K562 (cell line): ENCODE data around the gene REM2. TPM values are rescaled to one million over a fixed set of nuclear protein-coding genes. Genes with fewer than 3 reads are reported as not detected.

Source experiments
- ARNT ChIP-seq, 2 experiments: fragments of 450-650 bp; IDR thresholded peaks; 2 replicates each; pipeline ENCODE4 v1.6.1; 2016; ENCODE audit warnings: mild to moderate bottlenecking in 1 of 2
- CBFA2T2 ChIP-seq: fragments of 450-650 bp; conservative IDR thresholded peaks from 2 replicates; pipeline ENCODE4 v1.6.1; 2017; ENCODE audit warnings: mild to moderate bottlenecking
- ELF1 ChIP-seq: fragments of 200-800 bp; sonication (Bioruptor generic); IDR thresholded peaks from 2 replicates; pipeline ENCODE4 v1.6.1; 2016; ENCODE audit warnings: missing genetic modification characterization, missing compliant biosample characterization
- GABPA ChIP-seq: fragments of 200-800 bp; sonication (Bioruptor generic); conservative IDR thresholded peaks from 2 replicates; pipeline ENCODE4 v1.6.1; 2016; ENCODE audit warnings: low read depth, missing genetic modification characterization, missing compliant biosample characterization
- GTF2E2 ChIP-seq: fragments of 200-800 bp; sonication (Bioruptor generic); IDR thresholded peaks from 2 replicates; pipeline ENCODE4 v1.6.1; 2016; ENCODE audit warnings: missing genetic modification characterization, missing compliant biosample characterization
- JUND ChIP-seq, 2 experiments: IDR thresholded peaks; 2 replicates in 1 of 2; 3 replicates in 1 of 2; pipeline ENCODE4 v1.6.1; 2011; ENCODE audit warnings: borderline replicate concordance in 2 of 2, low read depth in 2 of 2, low read length in 2 of 2, improper control_type of control experiment in 1 of 2, missing biosample characterization in 1 of 2, missing genetic modification characterization in 1 of 2, missing genetic modification reagents in 1 of 2
- MYC ChIP-seq, 2 experiments: fragments of 250-450 bp in 1 of 2; sonication (Bioruptor Pico) in 1 of 2; IDR thresholded peaks; 2 replicates each; pipeline versions ENCODE4 v1.5.1 to v1.6.1; 2012 to 2021; ENCODE audit warnings: low read depth in 2 of 2, borderline replicate concordance in 1 of 2, improper control_type of control experiment in 1 of 2, low read length in 1 of 2, mild to moderate bottlenecking in 1 of 2, moderate library complexity in 1 of 2
- NFRKB ChIP-seq: fragments of 450-650 bp; IDR thresholded peaks from 2 replicates; pipeline ENCODE4 v1.6.1; 2016; ENCODE audit warnings: low read depth
- NR3C1 ChIP-seq: sonication (generic); formaldehyde crosslinking; IDR thresholded peaks from 2 replicates; pipeline ENCODE4 v1.8.1; 2022; ENCODE audit warnings: missing genetic modification reagents
- TRIM24 ChIP-seq, 2 experiments: fragments of 450-650 bp; IDR thresholded peaks; 2 replicates each; pipeline ENCODE4 v1.6.1; 2016
- ZBTB40 ChIP-seq, 2 experiments: fragments of 450-650 bp in 1 of 2; sonication (generic) in 1 of 2; formaldehyde crosslinking in 1 of 2; IDR thresholded peaks; 2 replicates each; pipeline versions ENCODE4 v1.7.1 to v1.9.0; 2016 to 2022; ENCODE audit warnings: inconsistent platforms in 1 of 2, mild to moderate bottlenecking in 1 of 2, missing genetic modification reagents in 1 of 2
- ZNF609 ChIP-seq: sonication (generic); formaldehyde crosslinking; IDR thresholded peaks from 2 replicates; pipeline ENCODE4 v1.8.1; 2023; ENCODE audit warnings: missing genetic modification reagents, mild to moderate bottlenecking, borderline replicate concordance
- polyA plus RNA-seq, 8 experiments: library from polyadenylated mRNA; depleted of rRNA in 4 of 8; stranded (reverse) in 5 of 8; unstranded in 3 of 8; fragments of >200 nt; fragmentation: Nextera tagmentation in 2 of 8; fragmentation: Illumina TruSeq in 1 of 8; extraction: Ambion mirVana in 2 of 8; extraction: Trizol in 1 of 8; gene quantifications; 2 replicates each; pipeline versions ENCODE4 v1.2.1 to v1.2.3, GENCODE V29; 2011 to 2014; ENCODE audit warnings: inconsistent platforms in 1 of 8, missing spikeins in 1 of 8
- total RNA-seq, 7 experiments: library from RNA; depleted of rRNA in 6 of 7; stranded (reverse); fragments of >200 nt in 6 of 7; fragmentation: Illumina TruSeq in 2 of 7; extraction: Trizol in 2 of 7; gene quantifications; 2 replicates each; pipeline versions ENCODE4 v1.2.1 to v1.2.3, GENCODE V29; 2011 to 2021; ENCODE audit warnings: low replicate concordance in 1 of 7

Gene REM2
- total and polyA plus RNA-seq, 9 of the 15 experiments (the other 6 are each of a cell fraction or from before 2014, with no cell fraction given), result 0.18 to 1.0 (median 0.38) TPM

GRCh38 chr14:22870811-22871223 lies 12.2 kb upstream of the REM2 start (continued):
- peak; percentile 67; the same call in 1 of the 2 replicates for TF ChIP-seq ZBTB40 (IDR thresholded peaks at IDR 0.05)
- no peak for TF ChIP-seq ZBTB40 (CRISPR knock-in tag; IDR thresholded peaks at IDR 0.05)
- TF ChIP-seq ARNT (IDR thresholded peaks at IDR 0.05), result peak in 1 of 2 experiments; percentile 49; a peak in 1 of 4 replicates
- peak; percentile 53 for TF ChIP-seq CBFA2T2
- TF ChIP-seq ZNF609 (CRISPR knock-in tag), result no peak
- TF ChIP-seq JUND (IDR thresholded peaks at IDR 0.05; ENCODE audit: borderline replicate concordance, low read depth, low read length), result no peak
- no peak for TF ChIP-seq JUND (tag; IDR thresholded peaks at IDR 0.05; ENCODE audit: borderline replicate concordance, low read depth, low read length)
- TF ChIP-seq GTF2E2 (tag), result no peak
- 0 out of 4 replicates have a peak, but pooled peaks of 1 of the 2 experiments have one; percentile 9 for TF ChIP-seq TRIM24 (IDR thresholded peaks at IDR 0.05)
- no peak for TF ChIP-seq NR3C1 (CRISPR knock-in tag)
- 0 out of 2 replicates have a peak, but pooled peaks have one; percentile 1 for TF ChIP-seq MYC (IDR thresholded peaks at IDR 0.05; ENCODE audit: low read depth, low read length)
- no peak for TF ChIP-seq MYC (CRISPR knock-in tag; IDR thresholded peaks at IDR 0.05; ENCODE audit: borderline replicate concordance, low read depth)
- TF ChIP-seq GABPA (tag), result peak; percentile 79
- 0 out of 2 replicates have a peak, but pooled peaks have one; percentile 27 for TF ChIP-seq NFRKB
- peak; percentile 87 for TF ChIP-seq ELF1 (tag)
